ENCODE measurements around the gene ELF5.

Gene ELF5

GRCh38 chr11:34487430-34487829 is 26.2 kb downstream of the ELF5 start:
- H3K4me3 ChIP-seq (ENCODE audit: low read length), result no peak overlapping the region
- no peaks in the 10 kb centered on the region for H3K36me3 ChIP-seq (ENCODE audit: insufficient read depth, low read depth, low read length)
- no peaks in the 10 kb centered on the region for H3K4me1 ChIP-seq (ENCODE audit: insufficient read depth, low read length)
- no peaks in the 10 kb centered on the region for H3K9me3 ChIP-seq (ENCODE audit: insufficient read depth, low read depth, low read length)
- H3K27ac ChIP-seq (ENCODE audit: low read length), result no peak overlapping the region
- no peaks in the 10 kb centered on the region for H3K27me3 ChIP-seq (ENCODE audit: insufficient read depth, low read length)
- no peak overlapping the region for H3K9ac ChIP-seq (ENCODE audit: low read depth, low read length)

- no peak overlapping the region for H3K9ac ChIP-seq (ENCODE audit: low read depth, low read length)
Observed at GRCh38 chr11:34483106-34483874, 30.3 kb downstream of the ELF5 start.

GRCh38 chr11:34481307-34481706 is 32.3 kb downstream of the ELF5 start:
- Histone ChIP-seq H3K9ac (ENCODE audit: low read depth, low read length) (no peak overlapping the region), H3K4me1 (ENCODE audit: insufficient read depth, low read length) (no peaks in the 10 kb centered on the region), H3K36me3 (ENCODE audit: insufficient read depth, low read depth, low read length) (no peaks in the 10 kb centered on the region), H3K27me3 (ENCODE audit: insufficient read depth, low read length) (no peaks in the 10 kb centered on the region), H3K4me3 (ENCODE audit: low read length) (no peak overlapping the region), H3K9me3 (ENCODE audit: insufficient read depth, low read depth, low read length) (no peaks in the 10 kb centered on the region), H3K27ac (ENCODE audit: low read length) (no peak overlapping the region)

More at GRCh38 chr11:34483106-34483874, 30.3 kb downstream of the ELF5 start:
- Histone ChIP-seq H3K4me3 (ENCODE audit: low read length) (no peak overlapping the region), H3K4me1 (ENCODE audit: insufficient read depth, low read length) (no peaks in the 10 kb centered on the region), H3K9me3 (ENCODE audit: insufficient read depth, low read depth, low read length) (no peaks in the 10 kb centered on the region), H3K27ac (ENCODE audit: low read length) (no peak overlapping the region), H3K27me3 (ENCODE audit: insufficient read depth, low read length) (no peaks in the 10 kb centered on the region), H3K36me3 (ENCODE audit: insufficient read depth, low read depth, low read length) (no peaks in the 10 kb centered on the region)

DNA sequence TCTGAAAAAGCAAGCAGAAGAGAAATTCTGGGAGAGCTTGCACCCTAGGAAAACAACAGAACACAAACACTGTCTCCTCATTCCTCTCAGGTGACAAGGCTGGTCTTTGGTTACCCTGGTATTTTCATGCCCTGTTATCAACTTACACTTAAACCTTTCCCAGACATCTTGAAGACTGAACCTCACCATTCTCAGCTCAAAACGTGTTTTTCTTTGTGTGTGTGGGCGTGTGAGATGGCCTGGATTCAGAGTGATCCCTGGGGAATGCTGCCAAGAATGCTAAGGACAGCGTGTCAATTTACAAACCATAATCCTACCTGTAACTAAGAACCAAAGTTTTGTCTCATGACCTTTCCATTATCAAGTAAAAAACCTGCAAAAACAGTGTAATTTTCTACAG is 33.3 kb downstream of the ELF5 start:
- Histone ChIP-seq H3K4me1 (ENCODE audit: insufficient read depth, low read length) (no peaks in the 10 kb centered on the region), H3K9ac (ENCODE audit: low read depth, low read length) (no peak overlapping the region; the same call in 1 of the 2 replicates), H3K4me3 (ENCODE audit: low read length) (no peak overlapping the region), H3K36me3 (ENCODE audit: insufficient read depth, low read depth, low read length) (no peaks in the 10 kb centered on the region), H3K27me3 (ENCODE audit: insufficient read depth, low read length) (no peaks in the 10 kb centered on the region), H3K9me3 (ENCODE audit: insufficient read depth, low read depth, low read length) (no peaks in the 10 kb centered on the region), H3K27ac (ENCODE audit: low read length) (no peak overlapping the region)

- H3K27ac ChIP-seq (ENCODE audit: low read length), result no peak overlapping the region
- H3K9me3 ChIP-seq (ENCODE audit: insufficient read depth, low read depth, low read length), result no peaks in the 10 kb centered on the region
- no peaks in the 10 kb centered on the region for H3K4me1 ChIP-seq (ENCODE audit: insufficient read depth, low read length)
- no peak overlapping the region for H3K4me3 ChIP-seq (ENCODE audit: low read length)
- no peaks in the 10 kb centered on the region for H3K27me3 ChIP-seq (ENCODE audit: insufficient read depth, low read length)
- H3K36me3 ChIP-seq (ENCODE audit: insufficient read depth, low read depth, low read length), result no peaks in the 10 kb centered on the region
- H3K9ac ChIP-seq (ENCODE audit: low read depth, low read length), result no peak overlapping the region
Observed at GRCh38 chr11:34478845-34479663, 34.5 kb downstream of the ELF5 start.

GRCh38 chr11:34476849-34477248 is 36.7 kb downstream of the ELF5 start:
- Histone ChIP-seq H3K9ac (ENCODE audit: low read depth, low read length) (no peak overlapping the region), H3K36me3 (ENCODE audit: insufficient read depth, low read depth, low read length) (no peaks in the 10 kb centered on the region), H3K4me3 (ENCODE audit: low read length) (no peak overlapping the region), H3K9me3 (ENCODE audit: insufficient read depth, low read depth, low read length) (no peaks in the 10 kb centered on the region), H3K4me1 (ENCODE audit: insufficient read depth, low read length) (no peaks in the 10 kb centered on the region), H3K27me3 (ENCODE audit: insufficient read depth, low read length) (no peaks in the 10 kb centered on the region), H3K27ac (ENCODE audit: low read length) (no peak overlapping the region)

DNA sequence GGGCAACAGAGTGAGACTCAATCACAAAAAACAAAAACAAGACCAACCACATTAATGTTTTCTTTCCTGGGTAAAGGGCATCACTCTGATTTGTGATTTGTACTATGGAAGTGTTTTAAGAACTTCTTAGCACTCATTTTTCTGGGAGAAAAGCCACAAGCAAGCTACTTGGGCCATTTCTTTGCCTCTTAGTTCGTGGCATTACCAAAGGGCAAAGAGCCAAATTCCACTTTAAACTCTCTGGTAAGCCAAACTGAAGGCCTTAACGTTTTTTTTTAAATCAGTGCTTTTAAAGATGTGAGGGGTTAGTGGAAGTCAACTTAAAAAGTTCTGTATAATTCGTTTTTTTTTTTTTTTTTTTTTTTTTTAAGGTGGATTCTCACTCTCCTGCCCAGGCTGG is 37.9 kb downstream of the ELF5 start:
- no peaks in the 10 kb centered on the region for H3K27me3 ChIP-seq (ENCODE audit: insufficient read depth, low read length)
- H3K4me3 ChIP-seq (ENCODE audit: low read length), result no peak overlapping the region
- peaks cover 3% of the 10 kb centered on the region; the same call in 1 of the 2 replicates for H3K36me3 ChIP-seq (ENCODE audit: insufficient read depth, low read depth, low read length)
- no peak overlapping the region for H3K27ac ChIP-seq (ENCODE audit: low read length)
- no peak overlapping the region for H3K9ac ChIP-seq (ENCODE audit: low read depth, low read length)
- no peaks in the 10 kb centered on the region for H3K4me1 ChIP-seq (ENCODE audit: insufficient read depth, low read length)
- no peaks in the 10 kb centered on the region for H3K9me3 ChIP-seq (ENCODE audit: insufficient read depth, low read depth, low read length)

- H3K4me1 ChIP-seq (ENCODE audit: insufficient read depth, low read length), result no peaks in the 10 kb centered on the region
- no peaks in the 10 kb centered on the region for H3K9me3 ChIP-seq (ENCODE audit: insufficient read depth, low read depth, low read length)
- no peak overlapping the region for H3K4me3 ChIP-seq (ENCODE audit: low read length)
- H3K27ac ChIP-seq (ENCODE audit: low read length), result no peak overlapping the region
- H3K9ac ChIP-seq (ENCODE audit: low read depth, low read length), result no peak overlapping the region
- H3K27me3 ChIP-seq (ENCODE audit: insufficient read depth, low read length), result no peaks in the 10 kb centered on the region
- H3K36me3 ChIP-seq (ENCODE audit: insufficient read depth, low read depth, low read length), result peaks cover 3% of the 10 kb centered on the region; the same call in 1 of the 2 replicates
Observed at GRCh38 chr11:34473603-34474169, 39.9 kb downstream of the ELF5 start.

DNA sequence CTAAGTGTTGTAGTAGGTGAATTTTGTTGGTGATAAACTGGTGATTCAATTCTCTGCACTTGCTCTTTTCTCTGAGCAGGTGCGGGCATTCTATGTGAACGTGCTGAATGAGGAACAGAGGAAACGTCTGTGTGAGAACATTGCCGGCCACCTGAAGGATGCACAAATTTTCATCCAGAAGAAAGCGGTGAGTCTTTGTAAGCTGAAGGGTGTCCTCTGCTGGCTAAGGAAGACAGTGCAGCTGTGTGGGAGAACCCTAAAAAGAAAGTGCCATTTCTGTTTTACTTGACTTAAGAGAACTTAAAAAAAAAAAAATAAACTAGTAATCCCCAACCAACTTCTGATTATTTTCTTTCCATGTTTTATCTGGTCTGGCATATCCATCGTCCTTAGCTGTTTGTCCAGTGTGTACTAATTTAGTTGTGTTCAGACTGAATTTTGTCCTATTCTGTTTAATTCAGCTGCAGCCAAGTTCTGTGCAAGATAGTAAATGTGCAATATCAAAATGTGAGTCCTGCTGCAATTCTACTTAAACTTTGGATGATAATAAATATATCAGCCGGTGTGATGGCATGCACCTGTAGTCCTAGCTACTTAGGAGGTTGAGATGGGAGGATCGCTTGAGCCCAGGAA is 45.3 kb downstream of the ELF5 start:
- Histone ChIP-seq H3K36me3 (ENCODE audit: insufficient read depth, low read depth, low read length) (peaks cover 3% of the 10 kb centered on the region; the same call in 1 of the 2 replicates), H3K4me3 (ENCODE audit: low read length) (no peak overlapping the region), H3K27me3 (ENCODE audit: insufficient read depth, low read length) (no peaks in the 10 kb centered on the region), H3K9me3 (ENCODE audit: insufficient read depth, low read depth, low read length) (peaks cover 16% of the 10 kb centered on the region), H3K4me1 (ENCODE audit: insufficient read depth, low read length) (no peaks in the 10 kb centered on the region), H3K9ac (ENCODE audit: low read depth, low read length) (no peak overlapping the region), H3K27ac (ENCODE audit: low read length) (no peak overlapping the region)

DNA sequence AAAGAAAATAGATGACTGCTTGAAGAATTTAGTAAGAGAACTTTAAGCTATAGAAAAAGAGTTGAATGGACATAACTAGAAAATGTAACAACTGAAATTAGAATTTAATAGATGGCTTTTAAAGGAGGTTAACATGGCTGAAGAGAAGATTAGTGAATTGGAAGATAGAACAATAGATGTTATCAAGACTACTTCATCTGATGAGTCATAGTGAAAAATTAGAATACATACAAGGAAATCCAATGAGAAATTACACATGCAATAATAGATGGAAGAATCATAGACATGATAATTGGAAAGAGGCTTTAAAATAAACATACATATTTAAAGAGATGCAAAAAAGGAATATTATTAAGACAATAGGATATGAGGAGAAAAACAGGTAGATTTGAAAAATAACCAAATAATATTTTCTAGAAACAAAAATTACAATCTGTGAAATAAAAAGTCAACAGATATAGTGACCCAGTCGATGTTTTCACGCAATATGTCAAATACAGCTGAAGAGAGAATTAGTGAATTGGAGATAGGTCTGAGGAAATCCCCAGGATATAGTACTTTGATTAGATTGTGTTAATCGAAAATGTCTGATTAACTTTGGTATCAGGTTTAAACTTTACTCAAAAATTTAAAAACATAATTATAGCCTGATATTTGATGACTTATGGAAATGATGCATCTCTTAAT is 46.6 kb downstream of the ELF5 start:
- Histone ChIP-seq H3K9me3 (ENCODE audit: insufficient read depth, low read depth, low read length) (peaks cover 16% of the 10 kb centered on the region), H3K27ac (ENCODE audit: low read length) (no peak overlapping the region), H3K9ac (ENCODE audit: low read depth, low read length) (no peak overlapping the region), H3K36me3 (ENCODE audit: insufficient read depth, low read depth, low read length) (peaks cover 3% of the 10 kb centered on the region; the same call in 1 of the 2 replicates), H3K4me3 (ENCODE audit: low read length) (no peak overlapping the region), H3K4me1 (ENCODE audit: insufficient read depth, low read length) (no peaks in the 10 kb centered on the region), H3K27me3 (ENCODE audit: insufficient read depth, low read length) (no peaks in the 10 kb centered on the region)

DNA sequence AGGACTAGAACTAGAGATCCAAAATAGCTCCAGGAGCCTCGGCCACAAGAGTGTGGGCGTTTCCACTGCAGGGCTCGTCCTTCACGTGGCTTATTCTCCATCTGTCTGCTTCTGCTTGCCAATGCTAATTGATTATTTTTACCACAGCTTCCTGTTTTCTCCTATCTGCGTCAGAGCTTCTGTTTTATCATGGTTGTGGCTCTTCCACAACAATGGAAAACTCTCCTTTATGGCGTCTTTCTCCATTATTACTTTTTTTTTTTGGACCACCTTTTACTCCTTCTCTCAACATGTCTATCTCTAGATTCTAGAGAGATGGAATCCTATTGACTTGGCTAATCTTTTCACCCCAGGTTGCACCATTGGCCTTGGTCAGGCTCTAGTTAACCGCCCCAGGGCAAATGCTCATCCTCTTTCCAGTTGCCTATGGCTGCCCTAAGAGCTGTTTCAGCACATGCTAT is 49.0 kb downstream of the ELF5 start:
- Histone ChIP-seq H3K36me3 (ENCODE audit: insufficient read depth, low read depth, low read length) (no peaks in the 10 kb centered on the region; the same call in 1 of the 2 replicates), H3K4me3 (ENCODE audit: low read length) (no peak overlapping the region), H3K9ac (ENCODE audit: low read depth, low read length) (no peak overlapping the region), H3K27ac (ENCODE audit: low read length) (no peak overlapping the region), H3K4me1 (ENCODE audit: insufficient read depth, low read length) (no peaks in the 10 kb centered on the region), H3K27me3 (ENCODE audit: insufficient read depth, low read length) (no peaks in the 10 kb centered on the region), H3K9me3 (ENCODE audit: insufficient read depth, low read depth, low read length) (peaks cover 16% of the 10 kb centered on the region)
